Measurements from ENCODE around the gene NTM.

NTM gene

GRCh38 chr11:132008226-132008625 is 637.8 kb downstream of the NTM start:
- no peak for DNase-seq (ENCODE audit: low spot score)

DNA sequence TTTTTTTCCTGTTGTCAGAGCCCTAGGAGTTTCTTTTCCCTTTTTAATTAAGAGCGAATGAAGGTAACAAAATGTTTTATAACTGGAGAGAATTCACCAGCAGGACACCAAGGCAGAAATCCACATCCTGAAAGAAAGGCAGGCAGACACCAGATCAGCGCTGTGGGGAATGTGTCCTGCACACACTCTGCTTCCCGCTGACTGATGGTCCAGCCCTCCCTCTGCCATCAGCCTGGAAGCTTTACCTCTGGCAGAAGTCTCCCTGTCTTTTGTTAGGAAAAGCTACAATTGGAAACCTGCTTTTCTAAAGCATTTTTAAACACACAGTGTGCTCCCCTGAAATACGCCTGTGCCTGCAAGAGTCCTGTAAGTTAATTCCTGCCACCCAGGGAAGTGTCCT is 638.5 kb downstream of the NTM start:
- no peak for DNase-seq (ENCODE audit: low spot score)

DNA sequence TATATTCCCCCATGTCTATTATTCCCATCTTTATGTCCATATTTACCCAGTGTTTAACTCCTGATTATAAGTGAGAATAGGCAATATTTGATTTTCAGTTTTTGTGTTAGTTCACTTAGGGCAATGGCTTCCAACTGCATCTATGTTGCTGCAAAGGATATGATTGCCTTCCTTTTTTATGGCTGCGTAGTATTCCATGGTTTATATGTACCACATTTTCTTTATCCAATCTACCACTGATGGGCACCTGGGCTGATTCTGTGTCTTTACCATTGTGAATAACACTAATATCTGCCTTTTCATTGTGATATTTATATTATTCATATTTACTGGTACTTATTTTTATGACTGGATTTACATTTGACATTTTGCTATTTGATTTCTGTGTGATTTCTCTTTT is 649.6 kb downstream of the NTM start:
- DNase-seq (ENCODE audit: low spot score) = no peak

GRCh38 chr11:132022285-132022684 is 651.9 kb downstream of the NTM start:
- no peak for DNase-seq (ENCODE audit: low spot score)

- DNase-seq (ENCODE audit: low spot score) = no peak
Measured at GRCh38 chr11:132022733-132023478, 652.5 kb downstream of the NTM start.

GRCh38 chr11:132024587-132025295 is 654.3 kb downstream of the NTM start:
- DNase-seq (ENCODE audit: low spot score) = no peak

DNA sequence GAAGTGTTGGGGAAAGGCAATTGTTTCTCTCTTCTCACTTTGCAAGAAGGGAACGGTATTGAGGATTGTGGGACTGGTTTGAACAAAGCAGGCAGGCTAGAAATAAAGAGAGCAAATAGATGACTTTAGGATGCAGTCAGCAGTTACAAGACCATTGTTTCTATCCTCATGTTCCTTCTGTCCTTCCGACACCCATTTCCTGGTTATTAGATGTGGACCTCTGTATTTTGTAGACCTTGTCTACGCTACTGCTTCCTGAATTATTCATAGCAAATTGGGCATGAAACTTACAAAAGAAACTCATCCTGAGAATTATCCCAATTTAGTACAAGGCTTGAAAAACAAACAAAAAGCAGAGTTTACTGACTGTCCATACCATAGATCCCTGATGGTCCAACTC is 656.3 kb downstream of the NTM start:
- DNase-seq (ENCODE audit: low spot score) = no peak

GRCh38 chr11:132028380-132029240 is 658.2 kb downstream of the NTM start:
- DNase-seq (ENCODE audit: low spot score) = no peak

- DNase-seq (ENCODE audit: low spot score) = no peak
Measured at GRCh38 chr11:132030896-132031295, 660.5 kb downstream of the NTM start.

GRCh38 chr11:132032555-132032954 is 662.1 kb downstream of the NTM start:
- no peak for DNase-seq (ENCODE audit: low spot score)

GRCh38 chr11:132033051-132033450 is 662.6 kb downstream of the NTM start:
- DNase-seq (ENCODE audit: low spot score) = no peak

- no peak for DNase-seq (ENCODE audit: low spot score)
Measured at GRCh38 chr11:132035228-132035627, 664.8 kb downstream of the NTM start.

DNA sequence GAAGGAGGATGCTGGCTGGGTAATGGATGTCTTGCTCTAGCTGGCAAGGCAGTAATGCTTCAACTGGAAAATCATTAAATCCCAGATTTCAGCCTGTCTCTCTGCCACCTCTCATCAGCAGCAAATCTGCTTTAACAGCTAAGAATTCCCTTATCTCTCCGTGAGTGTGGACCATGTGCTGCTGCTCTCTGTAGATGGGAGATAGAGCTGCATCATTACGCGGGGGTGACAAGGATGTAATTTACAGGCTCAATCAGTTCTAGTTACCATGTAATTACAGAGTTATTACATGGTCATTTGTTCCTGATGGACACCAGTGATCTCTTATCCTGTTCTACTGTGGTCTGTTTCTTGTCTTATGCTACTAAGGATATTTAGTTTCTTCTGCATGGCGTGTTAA is 665.4 kb downstream of the NTM start:
- DNase-seq (ENCODE audit: low spot score) = no peak

DNA sequence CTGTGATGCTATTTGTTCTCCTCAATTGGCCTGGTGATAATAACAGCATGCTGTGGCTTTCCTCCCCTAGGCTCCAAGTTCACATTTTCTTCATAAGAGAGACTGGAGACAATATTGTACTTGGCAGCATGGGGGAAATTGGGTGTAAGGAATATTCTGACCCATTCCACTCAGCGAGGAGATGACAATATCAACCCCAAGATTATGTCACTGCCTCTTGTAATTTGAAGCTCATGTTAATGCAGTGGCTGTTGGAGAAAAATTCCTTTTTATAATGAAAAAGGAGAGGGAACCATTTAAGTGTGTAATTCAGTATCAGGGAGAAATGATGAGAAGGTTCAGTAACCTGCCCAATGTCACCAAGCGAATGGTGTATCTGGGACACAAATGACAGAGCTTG is 665.8 kb downstream of the NTM start:
- DNase-seq (ENCODE audit: low spot score) = no peak

- no peak for DNase-seq (ENCODE audit: low spot score)
Measured at GRCh38 chr11:132036746-132037466, 666.5 kb downstream of the NTM start.

GRCh38 chr11:132037467-132037862 is 667.0 kb downstream of the NTM start:
- no peak for DNase-seq (ENCODE audit: low spot score)

DNA sequence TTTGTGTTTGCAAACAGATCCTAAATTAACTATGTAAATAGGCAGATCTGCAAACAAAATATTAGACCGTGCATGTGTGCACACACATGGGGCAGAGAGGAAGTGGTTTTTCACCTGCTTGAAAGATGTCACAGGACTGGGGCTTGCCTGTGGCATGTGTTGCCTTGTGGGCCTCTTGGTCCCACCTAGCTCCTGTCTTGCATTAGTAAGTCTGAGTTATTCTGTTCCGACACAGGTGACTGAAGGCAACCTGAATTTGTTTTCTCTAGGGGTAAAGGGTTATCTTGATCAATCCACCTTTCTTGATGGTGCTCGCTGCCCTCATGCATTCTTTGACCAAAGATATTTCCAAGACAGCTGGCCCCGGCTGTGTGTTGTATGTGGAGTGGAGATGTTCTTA is 667.5 kb downstream of the NTM start:
- no peak for DNase-seq (ENCODE audit: low spot score)

- DNase-seq (ENCODE audit: low spot score) = no peak
Measured at GRCh38 chr11:132039521-132039920, 669.1 kb downstream of the NTM start.

GRCh38 chr11:132042296-132042695 is 671.9 kb downstream of the NTM start:
- no peak for DNase-seq (ENCODE audit: low spot score)

DNA sequence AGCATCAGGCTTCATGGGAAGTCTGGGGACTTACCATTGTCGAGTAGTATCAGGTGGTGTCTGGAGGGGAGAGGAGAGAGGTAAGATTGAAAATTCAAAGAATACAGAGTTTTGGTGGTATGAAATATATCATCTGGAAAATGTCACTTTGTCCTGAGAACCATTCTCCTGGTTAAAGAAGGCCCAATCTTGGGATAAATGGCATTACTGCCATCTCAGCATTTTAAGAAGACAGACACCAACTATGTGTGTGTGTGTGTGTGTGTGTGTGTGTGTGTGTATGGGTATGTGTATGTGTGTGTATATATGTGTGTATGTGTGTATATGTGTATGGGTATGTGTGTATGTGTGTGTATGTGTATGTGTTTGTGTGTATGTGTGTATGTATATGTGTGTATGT is 673.3 kb downstream of the NTM start:
- DNase-seq (ENCODE audit: low spot score) = no peak

DNA sequence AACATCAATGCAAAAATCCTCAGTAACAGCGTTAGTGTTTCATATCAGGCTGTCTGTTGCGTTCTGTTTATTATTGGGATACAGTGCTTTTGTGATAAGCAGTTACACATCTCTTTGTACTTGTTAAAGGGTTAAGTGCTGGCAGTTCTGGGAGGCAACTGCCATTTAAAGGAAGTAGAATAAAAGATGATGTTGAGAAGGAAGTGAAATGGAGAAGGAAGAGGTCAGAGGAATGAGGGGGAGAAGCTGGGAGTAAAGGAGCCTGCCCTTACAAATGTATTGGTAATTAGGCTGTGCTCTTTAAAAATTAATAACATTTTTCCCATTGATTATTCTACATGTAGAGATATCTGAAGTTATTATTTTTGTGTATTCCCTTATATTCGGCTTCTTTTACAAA is 674.7 kb downstream of the NTM start:
- no peak for DNase-seq (ENCODE audit: low spot score)

GRCh38 chr11:132046288-132046865 is 676.0 kb downstream of the NTM start:
- no peak for DNase-seq (ENCODE audit: low spot score)
